ENCODE results near the gene NFATC1. TPM values are rescaled to one million over a fixed set of nuclear protein-coding genes. Genes with fewer than 3 reads are reported as not detected.

Gene NFATC1
- total RNA-seq, 2 experiments from 2014 or later = 26.5 to 28.1 TPM

DNA sequence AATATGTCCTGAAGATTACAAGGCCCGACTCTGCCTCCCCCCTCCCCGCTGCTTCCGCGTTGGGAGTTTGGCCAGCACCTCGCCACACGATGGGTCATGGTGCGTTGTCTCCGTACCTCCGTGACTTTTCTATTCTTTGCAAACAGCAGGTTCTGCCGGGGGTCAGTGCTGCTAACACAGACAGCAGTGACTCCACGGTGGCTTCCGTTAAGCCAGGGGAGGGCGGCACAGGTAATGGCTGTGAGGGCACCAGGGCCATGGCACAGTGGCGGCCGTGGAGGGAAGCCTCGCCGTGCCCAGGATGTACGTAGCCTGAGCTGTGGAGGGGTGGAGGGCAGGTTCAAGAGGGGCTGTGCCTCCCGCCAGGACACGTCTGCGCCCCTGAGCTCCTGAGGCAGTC, 115.5 kb downstream of the NFATC1 start:
- Mint-ChIP-seq H3K4me3 (no peak overlapping the region), H3K9me3 (ENCODE audit: insufficient read depth) (no peaks in the 10 kb centered on the region), H3K27ac (no peak overlapping the region), H3K4me1 (ENCODE audit: low read depth) (peaks cover 27% of the 10 kb centered on the region), H3K27me3 (ENCODE audit: low read depth) (no peaks in the 10 kb centered on the region), H3K36me3 (ENCODE audit: low read depth) (peaks cover 15% of the 10 kb centered on the region)
- ATAC-seq (no peak), DNase-seq (no peak)
- ChIA-PET POLR2A (no interaction called here), CTCF (no interaction called here)

DNA sequence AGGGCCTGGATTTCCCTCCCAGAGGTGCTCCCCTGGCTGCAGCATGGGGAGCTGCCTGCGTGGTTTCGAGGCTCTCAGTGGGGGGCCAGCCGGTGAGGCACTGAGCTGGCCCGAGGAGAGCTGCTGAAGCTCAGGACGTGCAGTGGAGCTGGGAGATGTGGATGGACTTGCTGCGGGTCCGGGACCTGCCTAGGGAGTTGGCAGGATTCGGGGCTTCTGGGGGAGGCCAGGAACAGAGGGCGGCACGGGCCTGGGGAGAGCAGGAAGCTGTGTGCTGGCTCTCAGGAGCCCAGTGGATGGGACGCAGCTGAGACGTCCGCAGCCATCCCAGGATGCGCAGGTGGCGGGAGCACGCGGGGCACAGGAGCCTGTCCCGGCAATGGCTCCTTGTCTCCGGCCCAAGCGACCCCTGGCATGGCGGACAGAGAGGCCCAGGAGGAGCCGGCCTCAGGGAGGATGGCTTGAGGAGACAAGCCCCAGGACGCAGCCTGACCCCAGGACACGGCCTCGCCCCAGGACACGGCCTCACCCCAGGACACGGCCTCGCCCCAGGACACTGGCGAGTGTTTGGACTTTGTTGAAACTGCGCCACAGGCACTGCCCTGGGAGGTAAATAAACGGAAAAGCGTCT, 116.1 kb downstream of the NFATC1 start:
- DNase-seq = no peak
- ChIA-PET CTCF (interaction anchor here (0.9 kb wide), 1 partner anchor 12 kb away, joined by 3 read pairs; no protein-coding TSS in a partner anchor), POLR2A (no interaction called here)
- H3K4me1 Mint-ChIP-seq (ENCODE audit: low read depth) = peaks cover 27% of the 10 kb centered on the region
- H3K9me3 Mint-ChIP-seq (ENCODE audit: insufficient read depth) = no peaks in the 10 kb centered on the region
- no peaks in the 10 kb centered on the region for H3K27me3 Mint-ChIP-seq (ENCODE audit: low read depth)
- H3K27ac Mint-ChIP-seq = no peak overlapping the region
- no peak for ATAC-seq
- peaks cover 15% of the 10 kb centered on the region for H3K36me3 Mint-ChIP-seq (ENCODE audit: low read depth)
- H3K4me3 Mint-ChIP-seq = no peak overlapping the region

DNA sequence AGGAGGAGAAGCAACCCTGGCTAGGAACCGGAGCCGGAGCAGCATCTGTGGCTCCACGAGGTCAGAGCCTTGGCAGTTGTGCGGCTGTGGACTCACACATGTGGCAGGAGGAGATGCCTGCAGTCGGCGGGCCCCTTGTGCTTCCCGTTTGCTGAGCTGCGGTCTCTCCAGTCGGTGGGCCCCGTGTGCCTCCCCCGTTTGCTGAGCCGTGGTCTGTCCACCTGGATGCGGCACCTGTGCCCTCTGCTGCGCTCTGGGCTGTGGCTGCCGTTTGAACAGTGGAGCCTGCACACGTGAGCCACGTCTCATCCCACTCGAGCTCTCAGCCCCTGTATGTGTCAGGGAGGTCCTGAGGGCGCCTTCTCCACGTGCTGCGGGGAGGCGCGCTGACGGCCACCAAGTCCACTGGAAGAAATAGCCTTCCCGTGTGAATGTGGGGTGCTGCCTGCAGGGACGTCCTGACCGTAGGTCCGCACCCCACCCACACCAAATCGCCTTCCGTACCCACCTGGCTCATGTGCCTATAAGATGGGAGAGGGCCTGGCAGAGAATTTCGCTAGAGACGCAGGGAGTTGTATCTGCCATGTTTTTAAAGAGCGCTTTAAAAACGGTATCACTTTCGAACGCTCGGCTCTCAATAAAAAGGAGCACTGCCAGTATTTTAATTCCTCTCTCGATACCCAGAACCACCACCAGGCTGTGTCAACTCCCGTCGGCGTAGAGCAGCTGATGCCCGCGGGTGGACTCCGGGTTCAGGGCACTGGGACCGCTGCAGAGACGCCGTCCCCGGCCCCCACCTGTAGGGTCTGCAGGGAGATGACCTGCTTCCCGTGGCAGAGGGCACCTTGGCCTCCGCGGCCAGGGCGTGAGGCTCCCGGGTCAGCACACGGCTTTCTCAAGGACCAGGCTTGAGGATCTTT, 117.0 kb downstream of the NFATC1 start:
- CTCF ChIA-PET = interaction anchor here (0.9 kb wide), 1 partner anchor 11 kb away, joined by 3 read pairs; no protein-coding TSS in a partner anchor
- Mint-ChIP-seq H3K4me1 (ENCODE audit: low read depth) (peaks cover 27% of the 10 kb centered on the region), H3K27ac (no peak overlapping the region), H3K27me3 (ENCODE audit: low read depth) (no peaks in the 10 kb centered on the region), H3K4me3 (no peak overlapping the region), H3K36me3 (ENCODE audit: low read depth) (peaks cover 15% of the 10 kb centered on the region), H3K9me3 (ENCODE audit: insufficient read depth) (no peaks in the 10 kb centered on the region)
- POLR2A ChIA-PET = no interaction called here
- ATAC-seq (no peak), DNase-seq (no peak)

- no peak for ATAC-seq
- Mint-ChIP-seq H3K9me3 (ENCODE audit: insufficient read depth) (no peaks in the 10 kb centered on the region), H3K27ac (no peak overlapping the region), H3K4me3 (no peak overlapping the region), H3K4me1 (ENCODE audit: low read depth) (peaks cover 27% of the 10 kb centered on the region), H3K27me3 (ENCODE audit: low read depth) (no peaks in the 10 kb centered on the region), H3K36me3 (ENCODE audit: low read depth) (peaks cover 13% of the 10 kb centered on the region)
- POLR2A ChIA-PET = no interaction called here
- CTCF ChIA-PET = no interaction called here
- DNase-seq = no peak
These were observed 117.8 kb downstream of the NFATC1 start for GRCh38 chr18:79513381-79514081.

GRCh38 chr18:79515331-79515730, 119.6 kb downstream of the NFATC1 start:
- ChIA-PET POLR2A (interaction anchor here (1.0 kb wide), 1 partner anchor 9 kb away, joined by 3 read pairs; no protein-coding TSS in a partner anchor), CTCF (no interaction called here)
- Mint-ChIP-seq H3K27me3 (ENCODE audit: low read depth) (no peaks in the 10 kb centered on the region), H3K4me1 (ENCODE audit: low read depth) (peaks cover 38% of the 10 kb centered on the region), H3K27ac (no peak overlapping the region), H3K9me3 (ENCODE audit: insufficient read depth) (no peaks in the 10 kb centered on the region), H3K36me3 (ENCODE audit: low read depth) (peaks cover 12% of the 10 kb centered on the region), H3K4me3 (no peak overlapping the region)
- DNase-seq (no peak), ATAC-seq (no peak)

DNA sequence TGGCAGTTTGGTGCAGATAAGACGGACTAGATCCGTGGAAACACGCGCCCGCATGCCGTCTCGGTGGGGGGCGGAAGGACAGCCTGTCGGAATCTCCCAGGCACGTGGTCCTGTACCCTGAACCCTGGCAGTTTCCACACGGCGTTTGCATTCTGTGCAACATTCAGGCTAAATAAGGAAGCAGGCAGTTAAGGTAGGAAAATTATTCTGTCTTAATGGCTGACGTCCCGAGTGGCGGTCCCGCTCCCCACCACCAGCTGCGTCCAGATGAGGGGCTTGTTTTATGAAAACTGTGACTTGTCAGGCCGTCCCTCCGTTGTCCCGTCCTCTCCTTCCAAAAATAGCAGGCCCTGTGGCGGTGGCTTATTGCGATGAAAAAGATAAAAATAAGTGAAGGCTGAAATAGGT, 120.2 kb downstream of the NFATC1 start:
- Mint-ChIP-seq H3K27ac (no peak overlapping the region), H3K9me3 (ENCODE audit: insufficient read depth) (no peaks in the 10 kb centered on the region), H3K4me3 (peak overlapping the region; percentile 45), H3K36me3 (ENCODE audit: low read depth) (peaks cover 12% of the 10 kb centered on the region), H3K27me3 (ENCODE audit: low read depth) (no peaks in the 10 kb centered on the region), H3K4me1 (ENCODE audit: low read depth) (peaks cover 44% of the 10 kb centered on the region)
- ChIA-PET CTCF (interaction anchor here (1.4 kb wide), 1 partner anchor 137 kb away, joined by 6 read pairs; no protein-coding TSS in a partner anchor), POLR2A (interaction anchor here (1.0 kb wide), 1 partner anchor 8 kb away, joined by 3 read pairs; no protein-coding TSS in a partner anchor)
- no peak for DNase-seq
- ATAC-seq = no peak

- DNase-seq (no peak), ATAC-seq (peak; percentile 48)
- CTCF ChIA-PET = interaction anchor here (0.5 to 1.7 kb wide), 9 partner anchors 9 to 138 kb away, joined by 3 to 7 read pairs (median 4); no protein-coding TSS in a partner anchor
- H3K27me3 Mint-ChIP-seq (ENCODE audit: low read depth) = no peaks in the 10 kb centered on the region
- H3K4me3 Mint-ChIP-seq = peak overlapping the region; percentile 45
- H3K27ac Mint-ChIP-seq = peak overlapping the region; percentile 89
- no peaks in the 10 kb centered on the region for H3K9me3 Mint-ChIP-seq (ENCODE audit: insufficient read depth)
- POLR2A ChIA-PET = interaction anchor here (0.9 to 1.0 kb wide), 2 partner anchors 8 to 9 kb away, joined by 3 to 4 read pairs; no protein-coding TSS in a partner anchor
- peaks cover 48% of the 10 kb centered on the region for H3K4me1 Mint-ChIP-seq (ENCODE audit: low read depth)
- H3K36me3 Mint-ChIP-seq (ENCODE audit: low read depth) = peaks cover 12% of the 10 kb centered on the region
These were observed 120.8 kb downstream of the NFATC1 start for GRCh38 chr18:79516441-79516931.

GRCh38 chr18:79517341-79517740, 121.6 kb downstream of the NFATC1 start:
- peaks cover 57% of the 10 kb centered on the region for H3K4me1 Mint-ChIP-seq (ENCODE audit: low read depth)
- DNase-seq (peak; percentile 68), ATAC-seq (peak; percentile 54)
- POLR2A ChIA-PET = interaction anchor here (0.9 kb wide), 1 partner anchor 9 kb away, joined by 4 read pairs; no protein-coding TSS in a partner anchor
- H3K4me3 Mint-ChIP-seq = peak overlapping the region; percentile 45
- CTCF ChIA-PET = interaction anchor here (0.8 to 1.7 kb wide), 8 partner anchors 10 to 139 kb away, joined by 3 to 7 read pairs (median 4); no protein-coding TSS in a partner anchor
- peaks cover 12% of the 10 kb centered on the region for H3K36me3 Mint-ChIP-seq (ENCODE audit: low read depth)
- peak overlapping the region; percentile 89 for H3K27ac Mint-ChIP-seq
- H3K9me3 Mint-ChIP-seq (ENCODE audit: insufficient read depth) = no peaks in the 10 kb centered on the region
- no peaks in the 10 kb centered on the region for H3K27me3 Mint-ChIP-seq (ENCODE audit: low read depth)

GRCh38 chr18:79518028-79518682, 122.4 kb downstream of the NFATC1 start:
- ATAC-seq (no peak), DNase-seq (no peak)
- Mint-ChIP-seq H3K36me3 (ENCODE audit: low read depth) (peaks cover 8% of the 10 kb centered on the region), H3K27ac (peak overlapping the region; percentile 68), H3K9me3 (ENCODE audit: insufficient read depth) (no peaks in the 10 kb centered on the region), H3K4me3 (no peak overlapping the region), H3K4me1 (ENCODE audit: low read depth) (peaks cover 65% of the 10 kb centered on the region), H3K27me3 (ENCODE audit: low read depth) (no peaks in the 10 kb centered on the region)
- CTCF ChIA-PET = interaction anchor here (1.7 kb wide), 1 partner anchor 11 kb away, joined by 6 read pairs; no protein-coding TSS in a partner anchor
- POLR2A ChIA-PET = no interaction called here

DNA sequence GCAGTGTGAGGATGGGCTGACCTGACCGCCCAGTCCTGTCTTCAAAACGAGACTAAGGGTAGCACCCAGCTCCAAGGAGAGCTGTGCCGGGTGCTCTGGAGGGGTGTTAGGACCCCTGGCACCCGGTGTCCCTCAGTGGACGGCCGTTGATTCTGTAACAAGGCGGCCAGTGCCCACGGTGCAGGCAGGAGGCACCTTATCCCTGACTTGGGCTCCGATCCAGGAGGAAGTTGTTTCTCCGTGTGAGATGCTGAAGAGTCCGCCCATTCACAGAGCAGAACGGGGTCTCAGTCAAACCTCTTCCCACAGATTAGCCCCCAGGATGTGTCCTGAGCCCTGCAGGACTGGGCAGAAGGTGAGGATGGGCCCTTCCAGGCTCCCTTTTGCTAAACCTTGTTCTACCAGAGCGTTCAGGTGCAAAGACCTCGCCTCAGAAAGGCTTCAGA, 123.0 kb downstream of the NFATC1 start:
- DNase-seq (no peak), ATAC-seq (no peak)
- Mint-ChIP-seq H3K9me3 (ENCODE audit: insufficient read depth) (no peaks in the 10 kb centered on the region), H3K4me3 (no peak overlapping the region), H3K27ac (peak overlapping the region; percentile 43), H3K4me1 (ENCODE audit: low read depth) (peaks cover 70% of the 10 kb centered on the region), H3K27me3 (ENCODE audit: low read depth) (no peaks in the 10 kb centered on the region), H3K36me3 (ENCODE audit: low read depth) (peaks cover 6% of the 10 kb centered on the region)
- ChIA-PET CTCF (no interaction called here), POLR2A (no interaction called here)

Data from activated CD8-positive, alpha-beta T cell treated with anti-CD3 and anti-CD28 coated beads, Interleukin-2, amount 10 ng/mL, durations not matched to agents 7 days and 5 days (primary cell).